MM.1S (cell line): ENCODE measurements around the gene AGAP3.

Experiments used
- DNase-seq: peaks from one replicate; pipeline ENCODE4 v3.0.0-alpha.2; 2015
- H2AFZ ChIP-seq: fragments of 300-600 bp; sonication (generic); 2 replicates; pipeline ENCODE4 v1.6.0; 2016; ENCODE audit warnings: antibody characterized with exemption, low read length
- H3F3A ChIP-seq: fragments of 300-600 bp; sonication (generic); 2 replicates; pipeline ENCODE4 v1.6.1; 2016; ENCODE audit warnings: mild to moderate bottlenecking, antibody characterized with exemption, low read length, moderate library complexity, mixed read lengths; ENCODE audit not compliant: insufficient read depth
- H3K27ac ChIP-seq: fragments of 300-600 bp; sonication (generic); 2 replicates; pipeline ENCODE4 v1.5.1; 2016; ENCODE audit warnings: mild to moderate bottlenecking, low read length
- H3K27me3 ChIP-seq: fragments of 300-600 bp; sonication (generic); replicated peaks from 2 replicates; pipeline ENCODE4 v1.6.0; 2016; ENCODE audit warnings: low read length; ENCODE audit not compliant: insufficient read depth
- H3K36me3 ChIP-seq: fragments of 300-600 bp; sonication (generic); replicated peaks from 2 replicates; pipeline ENCODE4 v1.6.1; 2016; ENCODE audit warnings: mild to moderate bottlenecking, low read length, mixed read lengths; ENCODE audit not compliant: insufficient read depth
- H3K4me1 ChIP-seq: fragments of 300-600 bp; sonication (generic); 2 replicates; pipeline ENCODE4 v1.6.1; 2016; ENCODE audit warnings: low read length, mixed read lengths
- H3K4me2 ChIP-seq: fragments of 300-600 bp; sonication (generic); 2 replicates; pipeline ENCODE4 v1.6.0; 2016; ENCODE audit warnings: low read depth, low read length
- H3K4me3 ChIP-seq: fragments of 300-600 bp; sonication (generic); 2 replicates; pipeline ENCODE4 v1.5.1; 2016; ENCODE audit warnings: low read length, mixed read lengths
- H3K79me2 ChIP-seq: fragments of 300-600 bp; sonication (generic); 2 replicates; pipeline ENCODE4 v1.6.1; 2016; ENCODE audit warnings: mixed run types, low read length, mixed read lengths
- H3K9ac ChIP-seq: fragments of 300-600 bp; sonication (generic); 2 replicates; pipeline ENCODE4 v1.6.1; 2016; ENCODE audit warnings: low read length, mixed read lengths
- H3K9me2 ChIP-seq: fragments of 300-600 bp; sonication (generic); replicated peaks from 2 replicates; pipeline ENCODE4 v1.6.1; 2016; ENCODE audit warnings: mild to moderate bottlenecking, low read length, mixed read lengths; ENCODE audit not compliant: insufficient read depth
- H3K9me3 ChIP-seq: fragments of 300-600 bp; sonication (generic); replicated peaks from 2 replicates; pipeline ENCODE4 v1.6.1; 2016; ENCODE audit warnings: mild to moderate bottlenecking, low read length, mixed read lengths; ENCODE audit not compliant: insufficient read depth
- H4K20me1 ChIP-seq: fragments of 300-600 bp; sonication (generic); 2 replicates; pipeline ENCODE4 v1.6.1; 2016; ENCODE audit warnings: mild to moderate bottlenecking, low read length, moderate library complexity, mixed read lengths; ENCODE audit not compliant: insufficient read depth
- CTCF ChIP-seq: fragments of 300-600 bp; sonication (generic); IDR thresholded peaks from 2 replicates; pipeline ENCODE4 v1.5.1; 2016; ENCODE audit warnings: antibody characterized with exemption, low read length, mixed read lengths
- EZH2 ChIP-seq: fragments of 300-600 bp; sonication (generic); optimal IDR thresholded peaks from 2 replicates; pipeline ENCODE3; 2017; ENCODE audit warnings: low read depth, mild to moderate bottlenecking, antibody characterized with exemption, low read length, mixed read lengths
- EZH2phosphoT487 ChIP-seq: fragments of 300-600 bp; sonication (generic); IDR thresholded peaks from 2 replicates; pipeline ENCODE4 v1.6.1; 2018; ENCODE audit warnings: antibody characterized with exemption, low read length

Gene AGAP3

GRCh38 chr7:151048911-151049463 is 37.3 kb upstream of the AGAP3 start:
- Histone ChIP-seq H3K9me3 (no peaks in the 10 kb centered on the region), H3K27me3 (peaks cover 18% of the 10 kb centered on the region), H3K9ac (no peak overlapping the region), H3K27ac (no peak overlapping the region), H4K20me1 (no peaks in the 10 kb centered on the region), H3F3A (no peaks in the 10 kb centered on the region), H2AFZ (no peak overlapping the region), H3K4me3 (no peak overlapping the region), H3K4me1 (no peaks in the 10 kb centered on the region), H3K9me2 (no peaks in the 10 kb centered on the region), H3K4me2 (no peak overlapping the region), H3K79me2 (no peaks in the 10 kb centered on the region), H3K36me3 (no peaks in the 10 kb centered on the region)
- no peak for DNase-seq
- TF ChIP-seq EZH2 = no peak
- no peak for TF ChIP-seq EZH2phosphoT487
- no peak for TF ChIP-seq CTCF

GRCh38 chr7:151051108-151051507 is 35.2 kb upstream of the AGAP3 start:
- Histone ChIP-seq H3F3A (no peaks in the 10 kb centered on the region), H4K20me1 (no peaks in the 10 kb centered on the region), H3K4me2 (no peak overlapping the region), H2AFZ (no peak overlapping the region), H3K4me3 (no peak overlapping the region), H3K79me2 (no peaks in the 10 kb centered on the region), H3K27ac (no peak overlapping the region), H3K4me1 (no peaks in the 10 kb centered on the region), H3K27me3 (peaks cover 18% of the 10 kb centered on the region), H3K9me3 (no peaks in the 10 kb centered on the region), H3K9ac (no peak overlapping the region), H3K9me2 (no peaks in the 10 kb centered on the region), H3K36me3 (no peaks in the 10 kb centered on the region)
- DNase-seq = peak; percentile 33
- no peak for TF ChIP-seq CTCF

GRCh38 chr7:151053096-151053495 is 33.2 kb upstream of the AGAP3 start:
- Histone ChIP-seq H3K4me1 (peaks cover 6% of the 10 kb centered on the region), H3K4me2 (no peak overlapping the region), H2AFZ (no peak overlapping the region), H3K79me2 (0 out of 2 replicates have a peak, but pooled peaks cover 3% of the 10 kb centered on the region), H3K9me3 (no peaks in the 10 kb centered on the region), H3K4me3 (no peak overlapping the region), H3K9ac (no peak overlapping the region), H3K36me3 (no peaks in the 10 kb centered on the region), H3K27ac (no peak overlapping the region), H4K20me1 (no peaks in the 10 kb centered on the region), H3K9me2 (no peaks in the 10 kb centered on the region), H3K27me3 (peaks cover 18% of the 10 kb centered on the region), H3F3A (peaks cover 1% of the 10 kb centered on the region; the same call in 1 of the 2 replicates)
- TF ChIP-seq EZH2phosphoT487 = no peak
- TF ChIP-seq EZH2 = no peak
- TF ChIP-seq CTCF = no peak
- no peak for DNase-seq
